ENCODE data around the gene ABITRAM.
"Not testable (repeated sequence)": the region's sequence is repeated elsewhere in the genome, so short reads cannot be mapped to it uniquely, and the experiment has no call there.

GRCh38 chr9:108899023-108899695 lies 35.0 kb upstream of the ABITRAM start:
- TF ChIP-seq CTCF (conservative IDR thresholded peaks at IDR 0.05; ENCODE audit: low read length); EZH2phosphoT487 (IDR thresholded peaks at IDR 0.05; ENCODE audit: borderline replicate concordance, low read depth, low read length): not testable (repeated sequence)
